Naive thymus-derived CD8-positive, alpha-beta T cell (primary cell): ENCODE measurements around the gene FBXW2. TPM values are rescaled to one million over a fixed set of nuclear protein-coding genes. Genes with fewer than 3 reads are reported as not detected.
"Not testable (repeated sequence)": the region's sequence is repeated elsewhere in the genome, so short reads cannot be mapped to it uniquely, and the experiment has no call there.

Source experiments
- ATAC-seq, 2 donors: fragments of 150-1000 bp; cut with Tn5 transposase in 1 of 2; sonication (Bioruptor Pico), chemical (Tn5 transposase) in 1 of 2; 1 replicate in 1 of 2; 2 replicates in 1 of 2; pipeline ENCODE4 v1.10.0; 2021; ENCODE audit warnings: mild to moderate bottlenecking in 2 of 2, moderate library complexity in 2 of 2
- POLR2A ChIA-PET: fragments of 350-600 bp; sonication (Branson Sonifier 250); formaldehyde crosslinking; loops from one replicate; lab custom pipeline; 2021; ENCODE audit warnings: antibody characterized with exemption; lab: Charles Lee
- DNase-seq, 10 donors: peaks; one replicate each; pipeline versions ENCODE4 v3.0.0 to v3.0.0-alpha.2; 2020 to 2022
- H3K27ac Mint-ChIP-seq, 10 donors: one replicate each; pipeline ENCODE4 v1.8.0; 2020 to 2022; ENCODE audit warnings: mild to moderate bottlenecking in 10 of 10, mixed read lengths in 10 of 10, moderate library complexity in 4 of 10, inconsistent platforms in 1 of 10
- H3K27me3 Mint-ChIP-seq, 5 donors: one replicate each; pipeline ENCODE4 v1.8.0; 2021 to 2022; ENCODE audit warnings: mixed read lengths in 5 of 5
- H3K36me3 Mint-ChIP-seq, 3 donors: one replicate each; pipeline ENCODE4 v1.8.0; 2020 to 2022; ENCODE audit warnings: mixed read lengths in 3 of 3, mild to moderate bottlenecking in 2 of 3, inconsistent platforms in 1 of 3
- H3K4me1 Mint-ChIP-seq, 4 donors: one replicate each; pipeline ENCODE4 v1.8.0; 2021 to 2022; ENCODE audit warnings: mixed read lengths in 4 of 4
- H3K4me3 Mint-ChIP-seq, 10 donors: one replicate each; pipeline ENCODE4 v1.8.0; 2020 to 2022; ENCODE audit warnings: mild to moderate bottlenecking in 10 of 10, mixed read lengths in 10 of 10, moderate library complexity in 6 of 10, inconsistent platforms in 1 of 10
- H3K9me3 Mint-ChIP-seq, 9 donors: one replicate each; pipeline ENCODE4 v1.8.0; 2020 to 2022; ENCODE audit warnings: mixed read lengths in 9 of 9, mild to moderate bottlenecking in 3 of 9, inconsistent platforms in 1 of 9, moderate library complexity in 1 of 9
- polyA plus RNA-seq, 3 donors: library from polyadenylated mRNA; unstranded; fragments of 300-500 nt; fragmentation: Illumina TruSeq; gene quantifications; one replicate each; pipeline ENCODE4 v1.2.3, GENCODE V29; 2021
- total RNA-seq, 8 experiments: library from RNA in 2 of 8; stranded (reverse) in 2 of 8; gene quantifications; one replicate each; pipeline ENCODE4 v1.2.3 and lab custom pipeline; 2021 to 2026

FBXW2 gene
- total and polyA plus RNA-seq, 5 experiments from 2014 or later = 29.6 to 81.8 (median 37.1) TPM

- peak overlapping the region in 1 of 10 donors; percentile 6 for H3K27ac Mint-ChIP-seq
- peaks cover 14 to 57% (median 42%) of the 10 kb centered on the region in 3 donors for H3K36me3 Mint-ChIP-seq
- no peaks in the 10 kb centered on the region for H3K27me3 Mint-ChIP-seq
- POLR2A ChIA-PET = no interaction called here
- no peak for DNase-seq
- H3K4me1 Mint-ChIP-seq = no peaks in the 10 kb centered on the region
- H3K9me3 Mint-ChIP-seq = peaks cover 0 to 8% (median under 1%) of the 10 kb centered on the region in 9 donors
- no peak for ATAC-seq
- H3K4me3 Mint-ChIP-seq = no peak overlapping the region
These were observed 21.9 kb upstream of the FBXW2 start for GRCh38 chr9:120815075-120815474.

- Mint-ChIP-seq H3K9me3 (peaks cover 7 to 60% (median 31%) of the 10 kb centered on the region in 9 donors), H3K36me3 (peaks cover 17 to 48% (median 39%) of the 10 kb centered on the region in 3 donors), H3K27ac (peak overlapping the region in 1 of 10 donors; percentile 19), H3K4me3 (no peak overlapping the region), H3K27me3 (no peaks in the 10 kb centered on the region), H3K4me1 (peaks cover 0 to 3% (median 0%) of the 10 kb centered on the region in 4 donors)
- ATAC-seq (no peak), DNase-seq (no peak)
- POLR2A ChIA-PET = no interaction called here
These were observed 15.7 kb upstream of the FBXW2 start for GRCh38 chr9:120808931-120809330.

- Mint-ChIP-seq H3K4me3 (no peak overlapping the region), H3K27me3 (no peaks in the 10 kb centered on the region), H3K36me3 (peaks cover 17 to 48% (median 39%) of the 10 kb centered on the region in 3 donors), H3K27ac (no peak overlapping the region), H3K9me3 (peaks cover 7 to 60% (median 31%) of the 10 kb centered on the region in 9 donors), H3K4me1 (peaks cover 0 to 3% (median 0%) of the 10 kb centered on the region in 4 donors)
- DNase-seq (no peak), ATAC-seq (no peak)
- POLR2A ChIA-PET = no interaction called here
These were observed 14.6 kb upstream of the FBXW2 start for GRCh38 chr9:120807607-120808379.

GRCh38 chr9:120804784-120805363 lies 11.7 kb upstream of the FBXW2 start:
- Mint-ChIP-seq H3K9me3 (peaks cover 7 to 50% (median 31%) of the 10 kb centered on the region in 9 donors), H3K36me3 (peaks cover 10 to 38% (median 30%) of the 10 kb centered on the region in 3 donors)
- H3K27me3 Mint-ChIP-seq, H3K27ac Mint-ChIP-seq, ATAC-seq, POLR2A ChIA-PET, H3K4me3 Mint-ChIP-seq, H3K4me1 Mint-ChIP-seq, DNase-seq: not testable (repeated sequence)

- Mint-ChIP-seq H3K36me3 (peaks cover 4 to 17% (median 13%) of the 10 kb centered on the region in 3 donors), H3K27me3 (no peaks in the 10 kb centered on the region), H3K9me3 (peaks cover 0 to 21% (median 14%) of the 10 kb centered on the region in 9 donors), H3K4me1 (peaks cover 0 to 3% (median 0%) of the 10 kb centered on the region in 4 donors), H3K27ac (no peak overlapping the region), H3K4me3 (no peak overlapping the region)
- ATAC-seq (no peak), DNase-seq (no peak)
- POLR2A ChIA-PET = interaction anchor here (0.5 to 1.1 kb wide), 2 partner anchors 8 to 57 kb away, joined by 5 to 6 read pairs; partner anchors contain the start of gene FBXW2
These were observed 8.2 kb upstream of the FBXW2 start for GRCh38 chr9:120801441-120801840.

- peaks cover 26 to 74% (median 72%) of the 10 kb centered on the region in 4 donors for H3K4me1 Mint-ChIP-seq
- H3K36me3 Mint-ChIP-seq = peaks cover 6 to 47% (median 11%) of the 10 kb centered on the region in 3 donors
- H3K27ac Mint-ChIP-seq = peak overlapping the region in 9 of 10 donors; percentile 80 to 98 (median 90)
- H3K27me3 Mint-ChIP-seq = no peaks in the 10 kb centered on the region
- H3K4me3 Mint-ChIP-seq = peak overlapping the region in 8 of 10 donors; percentile 26 to 98 (median 85)
- DNase-seq (no peak), ATAC-seq (no peak)
- H3K9me3 Mint-ChIP-seq = no peaks in the 10 kb centered on the region
- POLR2A ChIA-PET = no interaction called here
These were observed 2.1 kb downstream of the FBXW2 start for GRCh38 chr9:120791161-120791560.

- ATAC-seq (no peak), DNase-seq (no peak)
- H3K4me1 Mint-ChIP-seq = peaks cover 31 to 83% (median 78%) of the 10 kb centered on the region in 4 donors
- H3K27ac Mint-ChIP-seq = peak overlapping the region in 6 of 10 donors; percentile 7 to 83 (median 38)
- H3K9me3 Mint-ChIP-seq = no peaks in the 10 kb centered on the region
- peaks cover 7 to 74% (median 16%) of the 10 kb centered on the region in 3 donors for H3K36me3 Mint-ChIP-seq
- POLR2A ChIA-PET = interaction anchor here (1.0 kb wide), 1 partner anchor 16 kb away, joined by 3 read pairs; no protein-coding TSS in a partner anchor
- no peaks in the 10 kb centered on the region for H3K27me3 Mint-ChIP-seq
- peak overlapping the region in 8 of 10 donors; percentile 1 to 35 (median 16) for H3K4me3 Mint-ChIP-seq
These were observed 5.3 kb downstream of the FBXW2 start for GRCh38 chr9:120787933-120788332.

- H3K27me3 Mint-ChIP-seq = no peaks in the 10 kb centered on the region
- DNase-seq = no peak
- H3K4me1 Mint-ChIP-seq = peaks cover 22 to 63% (median 52%) of the 10 kb centered on the region in 4 donors
- peaks cover 7 to 81% (median 16%) of the 10 kb centered on the region in 3 donors for H3K36me3 Mint-ChIP-seq
- H3K9me3 Mint-ChIP-seq = no peaks in the 10 kb centered on the region
- peak overlapping the region in 7 of 10 donors; percentile 5 to 79 (median 35) for H3K27ac Mint-ChIP-seq
- POLR2A ChIA-PET = no interaction called here
- ATAC-seq = no peak
- H3K4me3 Mint-ChIP-seq = peak overlapping the region in 1 of 10 donors; percentile 3
These were observed 9.6 kb downstream of the FBXW2 start for GRCh38 chr9:120783602-120784047.

GRCh38 chr9:120781236-120781635 lies 12.0 kb downstream of the FBXW2 start:
- POLR2A ChIA-PET = interaction anchor here (1.6 kb wide), 1 partner anchor 12 kb away, joined by 8 read pairs; the partner anchor contains the start of gene FBXW2
- Mint-ChIP-seq H3K9me3 (no peaks in the 10 kb centered on the region), H3K36me3 (peaks cover 2 to 83% (median 20%) of the 10 kb centered on the region in 3 donors), H3K4me3 (no peak overlapping the region), H3K27me3 (no peaks in the 10 kb centered on the region), H3K27ac (peak overlapping the region in 2 of 10 donors; percentile 16 to 27), H3K4me1 (peaks cover 22 to 48% (median 32%) of the 10 kb centered on the region in 4 donors)
- DNase-seq = no peak
- no peak for ATAC-seq

GRCh38 chr9:120780367-120780766 lies 12.8 kb downstream of the FBXW2 start:
- POLR2A ChIA-PET = interaction anchor here (0.7 to 1.6 kb wide), 2 partner anchors 13 to 48 kb away, joined by 3 to 8 read pairs; partner anchors contain the start of gene FBXW2

GRCh38 chr9:120779227-120779626 lies 14.0 kb downstream of the FBXW2 start:
- Mint-ChIP-seq H3K27me3 (no peaks in the 10 kb centered on the region), H3K27ac (peak overlapping the region in 1 of 10 donors; percentile 25), H3K9me3 (no peaks in the 10 kb centered on the region), H3K4me3 (no peak overlapping the region), H3K4me1 (peaks cover 15 to 32% (median 19%) of the 10 kb centered on the region in 4 donors), H3K36me3 (peaks cover 0 to 85% (median 20%) of the 10 kb centered on the region in 3 donors)
- DNase-seq = no peak
- no peak for ATAC-seq
- POLR2A ChIA-PET = no interaction called here

More at GRCh38 chr9:120780367-120780766, 12.8 kb downstream of the FBXW2 start:
- ATAC-seq (no peak), DNase-seq (no peak)
- Mint-ChIP-seq H3K36me3 (peaks cover 0 to 84% (median 21%) of the 10 kb centered on the region in 3 donors), H3K4me3 (no peak overlapping the region), H3K27me3 (no peaks in the 10 kb centered on the region), H3K9me3 (no peaks in the 10 kb centered on the region), H3K4me1 (peaks cover 20 to 41% (median 25%) of the 10 kb centered on the region in 4 donors), H3K27ac (peak overlapping the region in 1 of 10 donors; percentile 5)

- POLR2A ChIA-PET = no interaction called here
- ATAC-seq (no peak), DNase-seq (no peak)
- Mint-ChIP-seq H3K27me3 (no peaks in the 10 kb centered on the region), H3K4me1 (peaks cover 10 to 28% (median 14%) of the 10 kb centered on the region in 4 donors), H3K36me3 (peaks cover 0 to 85% (median 18%) of the 10 kb centered on the region in 3 donors), H3K9me3 (no peaks in the 10 kb centered on the region), H3K4me3 (no peak overlapping the region), H3K27ac (no peak overlapping the region)
These were observed 14.5 kb downstream of the FBXW2 start for GRCh38 chr9:120778758-120779157.
